Central memory CD8-positive, alpha-beta T cell (primary cell): ENCODE results near the gene URM1.
"Not testable (repeated sequence)": the region's sequence is repeated elsewhere in the genome, so short reads cannot be mapped to it uniquely, and the experiment has no call there.

Experiments
- ATAC-seq: fragments of 150-1000 bp; cut with Tn5 transposase; replicated peaks from 2 replicates; pipeline ENCODE4 v1.10.0; 2022; ENCODE audit warnings: mild to moderate bottlenecking, moderate FRiP score, moderate number of reproducible peaks; ENCODE audit not compliant: poor library complexity, severe bottlenecking; ENCODE audit errors: extremely low read depth
- DNase-seq, 2 donors: peaks; one replicate each; pipeline ENCODE4 v3.0.0; 2021; ENCODE audit warnings: low spot score in 2 of 2
- H3K27ac Mint-ChIP-seq: one replicate; pipeline ENCODE4 v1.8.0; 2022; ENCODE audit warnings: low read depth, mild to moderate bottlenecking, moderate library complexity, mixed read lengths
- H3K27me3 Mint-ChIP-seq: one replicate; pipeline ENCODE4 v1.8.0; 2022; ENCODE audit warnings: mixed read lengths
- H3K36me3 Mint-ChIP-seq: one replicate; pipeline ENCODE4 v1.8.0; 2022; ENCODE audit warnings: mild to moderate bottlenecking, moderate library complexity, mixed read lengths; ENCODE audit not compliant: insufficient read depth
- H3K4me1 Mint-ChIP-seq: one replicate; pipeline ENCODE4 v1.8.0; 2022; ENCODE audit warnings: mixed read lengths
- H3K4me3 Mint-ChIP-seq: one replicate; pipeline ENCODE4 v1.8.0; 2022; ENCODE audit warnings: mild to moderate bottlenecking, moderate library complexity, mixed read lengths
- H3K9me3 Mint-ChIP-seq: one replicate; pipeline ENCODE4 v1.8.0; 2022; ENCODE audit warnings: mixed read lengths

Gene URM1

DNA sequence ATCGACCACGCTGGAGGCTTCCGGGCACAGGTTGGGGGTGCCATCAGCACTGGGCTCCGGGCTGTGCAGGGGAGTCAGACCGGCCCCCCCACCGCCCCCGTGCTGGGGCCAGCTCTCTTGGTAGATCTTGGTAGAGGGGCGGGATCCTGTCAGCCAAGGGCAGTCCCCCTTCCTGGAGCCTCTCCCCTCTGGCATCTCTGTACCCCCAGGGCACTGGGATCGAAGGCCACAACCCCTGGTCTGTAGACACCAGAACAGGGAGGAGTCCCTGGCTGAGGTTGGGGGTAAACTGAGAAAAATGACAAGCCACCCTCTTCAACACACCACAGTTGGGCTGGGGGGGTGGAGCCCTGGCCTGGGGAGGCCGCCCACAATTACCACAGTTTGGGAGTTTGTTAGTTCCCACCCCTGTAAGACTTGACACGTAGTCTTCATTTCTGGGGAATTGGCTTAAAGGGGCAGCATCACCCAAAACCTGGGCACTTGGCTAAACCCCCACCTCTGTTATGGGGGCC lies 50.4 kb downstream of the URM1 start:
- Mint-ChIP-seq H3K9me3 (no peaks in the 10 kb centered on the region), H3K36me3 (peaks cover 3% of the 10 kb centered on the region), H3K4me3 (peak overlapping the region; percentile 80), H3K4me1 (no peaks in the 10 kb centered on the region), H3K27me3 (peaks cover 18% of the 10 kb centered on the region), H3K27ac (no peak overlapping the region)
- DNase-seq (no peak), ATAC-seq (no peak)

DNA sequence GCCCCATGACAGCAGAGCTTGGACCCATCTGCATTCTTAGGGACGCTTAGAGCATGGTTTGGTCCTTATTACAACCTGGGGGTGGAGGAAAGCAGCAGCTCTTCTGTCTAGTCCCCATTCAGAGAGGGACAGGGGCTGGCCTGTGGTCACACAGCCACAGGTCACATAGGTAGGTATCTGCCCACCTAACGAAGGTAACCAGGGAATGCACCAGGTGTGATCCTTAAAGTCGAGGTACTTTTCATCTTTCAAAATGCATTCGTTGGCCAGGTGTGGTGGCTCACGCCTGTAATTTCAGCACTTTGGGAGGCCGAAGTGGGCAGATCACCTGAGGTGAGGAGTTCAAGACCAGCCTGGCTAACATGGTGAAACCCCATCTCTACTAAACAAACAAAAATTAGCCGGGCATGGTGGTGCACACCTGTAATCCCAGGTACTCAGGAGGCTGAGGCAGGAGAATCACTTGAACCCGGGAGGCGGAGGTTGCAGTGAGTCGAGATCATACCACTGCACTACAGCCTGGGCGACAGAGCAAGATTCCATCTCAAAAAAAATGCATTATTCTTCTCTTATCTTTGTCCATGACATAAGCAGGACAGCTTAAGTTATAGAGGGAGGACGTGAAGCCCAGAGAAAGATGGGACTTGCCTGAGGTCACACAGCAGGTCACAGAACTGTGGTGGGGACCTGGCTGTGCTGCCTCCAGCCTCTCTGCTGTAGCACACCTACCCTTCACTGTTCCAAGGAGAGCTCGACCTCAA lies 51.0 kb downstream of the URM1 start:
- Mint-ChIP-seq H3K27me3 (peaks cover 12% of the 10 kb centered on the region), H3K4me3 (peak overlapping the region; percentile 80), H3K27ac (peak overlapping the region; percentile 58)
- H3K36me3 Mint-ChIP-seq, ATAC-seq, H3K9me3 Mint-ChIP-seq, DNase-seq, H3K4me1 Mint-ChIP-seq: not testable (repeated sequence)

DNA sequence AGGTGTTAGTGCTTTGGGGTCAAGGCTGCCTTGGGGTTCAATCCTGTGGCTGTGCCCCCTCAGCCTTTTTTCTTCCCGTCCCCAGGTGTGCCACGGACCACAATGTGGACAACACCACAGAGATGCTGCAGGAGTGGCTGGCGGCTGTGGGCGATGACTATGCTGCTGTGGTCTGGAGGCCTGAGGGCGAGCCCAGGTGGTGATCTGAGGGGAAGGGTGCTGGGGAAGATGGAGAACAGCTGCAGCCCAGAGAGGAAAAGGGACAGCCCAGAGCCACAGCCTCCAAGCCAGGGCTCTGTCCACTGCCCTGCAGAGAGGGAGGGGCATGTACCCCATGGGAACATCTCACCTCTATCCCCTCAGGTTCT lies 51.6 kb downstream of the URM1 start:
- Mint-ChIP-seq H3K4me3 (peak overlapping the region; percentile 80), H3K4me1 (no peaks in the 10 kb centered on the region), H3K9me3 (no peaks in the 10 kb centered on the region), H3K27me3 (peaks cover 12% of the 10 kb centered on the region), H3K36me3 (peaks cover 3% of the 10 kb centered on the region), H3K27ac (peak overlapping the region; percentile 58)
- DNase-seq (no peak), ATAC-seq (no peak)

DNA sequence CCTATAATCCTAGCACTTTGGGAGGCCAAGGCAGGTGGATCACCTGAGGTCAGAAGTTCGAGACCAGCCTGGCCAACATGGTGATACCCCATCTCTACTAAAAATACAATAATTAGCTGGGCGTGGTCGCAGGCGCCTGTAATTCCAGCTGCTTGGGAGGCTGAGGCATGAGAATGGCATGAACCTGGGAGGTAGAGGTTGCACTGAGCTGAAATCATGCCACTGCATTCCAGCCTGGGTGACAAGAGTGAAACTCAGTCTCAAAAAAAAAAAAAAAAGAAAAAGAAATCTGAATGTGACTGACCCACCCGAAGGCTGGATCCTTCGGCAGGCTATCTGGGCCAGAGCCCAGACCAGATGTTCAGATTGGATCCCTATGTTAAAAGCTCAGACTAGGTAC lies 52.2 kb downstream of the URM1 start:
- not testable (repeated sequence) for H3K27ac Mint-ChIP-seq

DNA sequence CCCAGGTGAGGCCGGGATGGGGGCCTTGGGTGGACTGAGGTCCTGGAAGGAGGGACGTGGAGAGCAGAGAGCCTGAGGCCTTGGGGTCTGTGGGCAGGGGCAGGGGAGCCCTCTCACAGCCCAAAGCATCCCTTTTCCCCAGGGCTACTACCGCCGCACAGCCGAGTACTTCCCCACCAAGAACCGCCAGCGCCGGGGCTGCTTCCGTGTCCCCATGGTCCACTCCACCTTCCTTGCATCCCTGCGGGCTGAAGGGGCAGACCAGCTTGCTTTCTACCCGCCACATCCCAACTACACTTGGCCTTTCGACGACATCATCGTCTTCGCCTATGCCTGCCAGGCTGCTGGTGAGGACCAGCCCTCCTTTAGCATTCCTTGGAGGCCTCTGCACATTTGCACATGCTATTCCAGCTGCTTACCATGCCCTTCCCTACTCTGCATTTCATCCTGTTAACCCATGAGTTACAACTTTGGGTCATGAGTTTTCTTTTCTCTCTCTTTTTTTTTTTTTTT lies 53.1 kb downstream of the URM1 start:
- Mint-ChIP-seq H3K4me3 (no peak overlapping the region), H3K9me3 (no peaks in the 10 kb centered on the region), H3K27ac (no peak overlapping the region), H3K4me1 (no peaks in the 10 kb centered on the region), H3K27me3 (peaks cover 4% of the 10 kb centered on the region), H3K36me3 (peaks cover 3% of the 10 kb centered on the region)
- ATAC-seq (no peak), DNase-seq (no peak)

More for the DNA sequence above, 52.2 kb downstream of the URM1 start:
- H3K27me3 Mint-ChIP-seq = peaks cover 12% of the 10 kb centered on the region
- not testable (repeated sequence) for ATAC-seq, H3K4me1 Mint-ChIP-seq, H3K36me3 Mint-ChIP-seq, H3K9me3 Mint-ChIP-seq, DNase-seq, H3K4me3 Mint-ChIP-seq

DNA sequence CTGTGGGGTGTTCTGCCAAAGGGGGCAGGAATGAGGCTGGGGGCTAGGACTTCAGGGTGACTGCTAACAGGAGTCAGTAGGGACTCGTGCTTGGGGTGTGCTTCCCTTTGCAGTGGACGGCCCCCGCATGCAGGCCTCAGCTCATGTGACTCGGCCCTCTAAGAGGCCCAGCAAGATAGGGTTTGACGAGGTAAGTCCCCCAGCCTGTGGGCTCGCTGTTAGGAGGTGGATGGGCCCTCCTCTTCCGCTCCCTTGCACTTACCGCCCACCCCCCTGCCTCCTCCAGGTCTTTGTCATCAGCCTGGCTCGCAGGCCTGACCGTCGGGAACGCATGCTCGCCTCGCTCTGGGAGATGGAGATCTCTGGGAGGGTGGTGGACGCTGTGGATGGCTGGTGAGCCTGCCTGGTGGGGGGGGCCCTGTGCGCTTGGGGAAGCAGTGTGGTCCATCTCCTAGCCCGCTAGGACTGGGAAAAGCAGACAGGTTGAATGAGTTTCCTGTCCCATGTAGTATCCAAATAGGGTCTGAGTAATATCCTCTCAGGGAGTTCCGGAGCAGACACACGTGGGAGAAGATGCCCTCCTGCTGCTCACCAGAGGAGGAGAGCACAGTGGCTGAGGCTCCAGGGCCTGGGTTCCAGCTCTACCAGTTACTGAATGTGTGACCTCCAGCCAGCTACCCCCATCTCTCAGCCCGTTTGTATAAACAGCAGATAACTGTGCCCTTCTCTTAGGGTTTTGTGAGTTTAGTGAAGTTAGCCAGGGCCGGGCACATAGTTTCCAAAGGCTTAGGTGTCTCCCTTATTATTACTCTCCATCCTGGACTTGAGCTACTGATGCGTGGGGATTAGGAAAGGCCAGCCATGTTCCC lies 57.7 kb downstream of the URM1 start:
- Mint-ChIP-seq H3K4me1 (no peaks in the 10 kb centered on the region), H3K27me3 (no peaks in the 10 kb centered on the region), H3K27ac (no peak overlapping the region), H3K36me3 (no peaks in the 10 kb centered on the region), H3K9me3 (no peaks in the 10 kb centered on the region), H3K4me3 (no peak overlapping the region)
- ATAC-seq (no peak), DNase-seq (no peak)

DNA sequence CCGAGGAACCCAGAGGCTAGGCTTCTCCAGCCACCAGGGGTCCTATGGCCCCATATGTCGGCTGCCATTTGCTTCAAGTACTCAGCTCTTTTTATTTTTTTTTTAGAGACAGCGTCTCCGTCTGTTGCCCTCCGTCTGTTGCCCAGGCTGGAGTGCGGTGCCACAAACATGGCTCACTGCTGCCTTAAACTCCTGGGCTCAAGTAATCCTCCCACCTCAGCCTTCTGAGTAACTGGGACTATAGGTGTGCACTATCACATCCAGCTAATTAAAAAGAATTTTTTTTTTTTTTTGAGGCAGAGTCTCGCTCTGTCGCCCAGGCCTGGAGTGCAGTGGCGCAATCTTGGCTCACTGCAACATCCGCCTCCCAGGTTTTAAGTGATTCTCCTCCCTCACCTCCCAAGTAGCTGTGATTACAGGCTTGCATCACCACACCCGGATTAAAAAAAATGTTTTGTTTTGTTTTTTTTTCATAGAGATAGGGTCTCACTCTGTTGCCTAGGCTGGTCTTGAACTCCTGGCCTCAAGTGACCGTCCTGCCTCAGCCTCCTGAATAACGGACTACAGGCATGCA lies 58.4 kb downstream of the URM1 start:
- Mint-ChIP-seq H3K27me3 (no peaks in the 10 kb centered on the region), H3K27ac (no peak overlapping the region), H3K9me3 (no peaks in the 10 kb centered on the region), H3K4me1 (no peaks in the 10 kb centered on the region), H3K4me3 (no peak overlapping the region), H3K36me3 (no peaks in the 10 kb centered on the region)
- ATAC-seq (no peak), DNase-seq (no peak)

DNA sequence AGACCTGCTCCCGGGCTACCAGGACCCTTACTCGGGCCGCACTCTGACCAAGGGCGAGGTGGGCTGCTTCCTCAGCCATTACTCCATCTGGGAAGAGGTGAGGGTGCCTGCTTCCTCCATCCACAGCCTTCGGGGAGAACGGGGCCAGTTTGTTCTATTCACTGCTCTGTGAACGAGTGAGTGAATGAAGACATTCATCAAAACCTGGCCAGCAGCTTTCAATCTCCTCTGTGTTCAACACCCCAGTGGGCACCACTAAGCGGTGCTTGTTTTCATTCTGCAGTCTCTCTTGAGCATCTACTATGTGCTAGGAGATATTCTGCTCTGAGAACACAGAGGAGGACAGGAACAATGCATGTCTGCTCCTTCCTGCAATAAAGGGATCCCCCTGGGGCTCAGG lies 60.0 kb downstream of the URM1 start:
- H3K36me3 Mint-ChIP-seq = no peaks in the 10 kb centered on the region
- DNase-seq = no peak
- ATAC-seq = no peak

DNA sequence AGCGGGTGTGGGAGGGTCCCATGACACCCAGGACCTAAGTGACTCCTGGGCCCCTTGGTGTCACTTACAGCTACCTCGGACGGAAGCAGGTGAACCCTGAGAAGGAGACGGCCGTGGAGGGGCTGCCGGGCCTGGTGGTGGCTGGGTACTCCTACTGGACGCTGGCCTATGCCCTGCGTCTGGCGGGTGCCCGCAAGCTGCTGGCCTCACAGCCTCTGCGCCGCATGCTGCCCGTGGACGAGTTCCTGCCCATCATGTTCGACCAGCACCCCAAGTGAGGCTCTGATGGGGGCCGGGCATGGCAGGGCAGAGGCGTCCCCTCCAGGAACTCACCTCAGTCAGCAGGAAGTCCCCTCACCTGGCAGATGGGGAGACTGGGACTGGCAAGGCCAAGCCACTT lies 63.2 kb downstream of the URM1 start:
- peaks cover 5% of the 10 kb centered on the region for H3K4me1 Mint-ChIP-seq
- no peak overlapping the region for H3K27ac Mint-ChIP-seq
- no peaks in the 10 kb centered on the region for H3K9me3 Mint-ChIP-seq
- DNase-seq (no peak), ATAC-seq (no peak)
- H3K36me3 Mint-ChIP-seq = no peaks in the 10 kb centered on the region
- H3K4me3 Mint-ChIP-seq = no peak overlapping the region
- H3K27me3 Mint-ChIP-seq = no peaks in the 10 kb centered on the region

More for the DNA sequence above, 60.0 kb downstream of the URM1 start:
- Mint-ChIP-seq H3K4me1 (no peaks in the 10 kb centered on the region), H3K4me3 (no peak overlapping the region), H3K27ac (no peak overlapping the region), H3K9me3 (no peaks in the 10 kb centered on the region), H3K27me3 (no peaks in the 10 kb centered on the region)

DNA sequence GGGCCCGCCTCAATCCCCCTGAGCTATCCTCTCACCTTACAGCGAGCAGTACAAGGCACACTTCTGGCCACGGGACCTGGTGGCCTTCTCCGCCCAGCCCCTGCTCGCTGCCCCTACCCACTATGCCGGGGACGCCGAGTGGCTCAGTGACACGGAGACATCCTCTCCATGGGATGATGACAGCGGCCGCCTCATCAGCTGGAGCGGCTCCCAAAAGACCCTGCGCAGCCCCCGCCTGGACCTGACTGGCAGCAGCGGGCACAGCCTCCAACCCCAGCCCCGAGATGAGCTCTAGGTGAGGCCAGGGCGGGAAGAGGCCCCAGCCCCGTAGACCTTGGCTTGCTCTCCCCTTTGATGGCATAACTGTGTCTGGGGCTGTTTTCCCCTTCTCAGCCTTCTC lies 64.4 kb downstream of the URM1 start:
- Mint-ChIP-seq H3K4me3 (no peak overlapping the region), H3K9me3 (no peaks in the 10 kb centered on the region), H3K27me3 (no peaks in the 10 kb centered on the region), H3K27ac (no peak overlapping the region), H3K4me1 (peaks cover 5% of the 10 kb centered on the region), H3K36me3 (no peaks in the 10 kb centered on the region)
- no peak for DNase-seq
- no peak for ATAC-seq

DNA sequence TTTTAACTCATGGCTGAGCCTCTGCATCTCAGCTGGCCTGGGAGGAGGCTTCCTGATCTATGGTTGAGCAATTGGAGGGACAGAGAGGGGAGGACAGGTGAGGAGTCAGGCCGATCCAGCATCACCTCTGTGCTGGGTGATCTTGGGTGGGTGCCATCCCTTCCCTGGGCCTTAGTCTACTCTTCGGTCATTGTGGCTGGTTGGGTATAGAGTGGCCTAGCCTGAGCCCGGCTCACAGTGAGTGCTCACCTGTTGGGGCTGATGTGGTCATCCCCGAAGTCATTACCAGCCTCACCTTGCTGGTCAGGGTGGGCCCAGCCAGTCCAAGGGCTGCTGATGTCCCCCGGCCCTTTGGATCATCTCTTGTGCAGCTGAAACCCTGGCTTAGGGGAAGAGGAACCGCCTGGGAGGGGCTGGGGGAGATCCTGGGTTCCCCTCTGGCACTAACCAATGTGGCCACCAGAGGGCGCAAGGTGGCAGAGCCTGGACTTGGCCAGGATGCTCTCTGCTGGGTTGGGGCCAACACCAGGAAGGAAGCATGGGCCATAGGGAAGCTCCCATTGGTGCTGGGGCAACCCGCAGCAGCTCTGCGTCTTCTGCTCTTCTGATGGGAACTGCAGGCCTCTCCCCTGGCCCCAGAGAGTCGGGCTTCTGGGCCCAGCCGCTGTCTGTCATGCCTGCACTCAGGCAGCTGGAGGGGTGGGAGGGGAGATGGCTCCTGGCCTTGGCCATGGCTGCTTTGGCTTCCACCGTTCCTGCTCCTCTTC lies 67.4 kb downstream of the URM1 start:
- Mint-ChIP-seq H3K9me3 (no peaks in the 10 kb centered on the region), H3K4me1 (peaks cover 5% of the 10 kb centered on the region), H3K36me3 (no peaks in the 10 kb centered on the region), H3K4me3 (no peak overlapping the region), H3K27ac (no peak overlapping the region), H3K27me3 (no peaks in the 10 kb centered on the region)
- peak; percentile 59 to 77 for DNase-seq
- peak; percentile 72 for ATAC-seq

DNA sequence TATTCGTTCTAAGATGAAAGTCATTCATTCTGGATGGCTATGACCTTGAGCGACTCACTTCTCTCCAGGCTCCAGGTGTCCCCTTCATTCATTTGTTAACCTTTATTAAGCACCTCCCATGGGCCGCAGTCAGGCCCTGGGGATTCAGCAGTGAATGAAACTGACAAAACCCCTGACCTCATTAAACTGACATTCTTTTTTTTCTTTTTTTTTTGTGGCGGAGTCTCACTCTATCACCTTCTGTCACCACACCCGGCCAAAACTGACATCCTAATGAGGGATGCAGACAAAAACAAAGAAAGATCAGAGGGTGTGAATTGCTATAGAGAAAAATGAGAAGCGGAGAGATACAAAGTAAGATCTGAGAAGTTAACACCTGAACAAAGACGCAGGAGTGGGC lies 68.1 kb downstream of the URM1 start:
- Mint-ChIP-seq H3K4me1 (peaks cover 5% of the 10 kb centered on the region), H3K27me3 (no peaks in the 10 kb centered on the region), H3K36me3 (no peaks in the 10 kb centered on the region), H3K9me3 (no peaks in the 10 kb centered on the region), H3K4me3 (no peak overlapping the region), H3K27ac (no peak overlapping the region)
- ATAC-seq = no peak
- DNase-seq = no peak
